Endodermal cell (in vitro differentiated cells): ENCODE data around the gene ARGLU1. TPM values are rescaled to one million over a fixed set of nuclear protein-coding genes. Genes with fewer than 3 reads are reported as not detected.

Experiments
- DNase-seq: peaks from one replicate; pipeline ENCODE4 v3.0.0-alpha.2; 2017
- H3K27ac ChIP-seq: 2 replicates; pipeline ENCODE4 v1.5.1; 2013; ENCODE audit warnings: mild to moderate bottlenecking, low read depth, low read length, moderate library complexity
- H3K27me3 ChIP-seq: 2 replicates; pipeline ENCODE4 v1.6.1; 2013; ENCODE audit warnings: mild to moderate bottlenecking, low read length, moderate library complexity; ENCODE audit not compliant: insufficient read depth, control insufficient read depth, poor library complexity, severe bottlenecking
- H3K36me3 ChIP-seq: 2 replicates; pipeline ENCODE4 v1.7.0; 2013; ENCODE audit warnings: mild to moderate bottlenecking, low read length, moderate library complexity; ENCODE audit not compliant: control insufficient read depth, insufficient read depth
- H3K4me1 ChIP-seq: one replicate; pipeline ENCODE4 v1.7.0; 2013; ENCODE audit warnings: low read length; ENCODE audit not compliant: control insufficient read depth, insufficient read depth
- H3K4me3 ChIP-seq: 2 replicates; pipeline ENCODE4 v1.5.1; 2013; ENCODE audit warnings: mild to moderate bottlenecking, low read length, moderate library complexity
- H3K9ac ChIP-seq: 2 replicates; pipeline ENCODE4 v1.6.1; 2013; ENCODE audit warnings: mild to moderate bottlenecking, low read length, moderate library complexity; ENCODE audit not compliant: poor library complexity, severe bottlenecking; ENCODE audit errors: extremely low read depth
- H3K9me3 ChIP-seq: 2 replicates; pipeline ENCODE4 v1.6.1; 2013; ENCODE audit warnings: mild to moderate bottlenecking, low read length, moderate library complexity; ENCODE audit not compliant: control insufficient read depth
- H3K27ac Mint-ChIP-seq: 2 replicates; pipeline ENCODE4 v1.8.0; 2020; ENCODE audit warnings: mixed read lengths
- H3K27me3 Mint-ChIP-seq: 2 replicates; pipeline ENCODE4 v1.8.0; 2021; ENCODE audit warnings: mild to moderate bottlenecking, mixed read lengths; ENCODE audit not compliant: insufficient read depth
- H3K36me3 Mint-ChIP-seq: 2 replicates; pipeline ENCODE4 v1.8.0; 2020; ENCODE audit warnings: low read depth, mixed read lengths
- H3K4me1 Mint-ChIP-seq: 2 replicates; pipeline ENCODE4 v1.8.0; 2020; ENCODE audit warnings: mixed read lengths
- H3K4me3 Mint-ChIP-seq: 2 replicates; pipeline ENCODE4 v1.8.0; 2020; ENCODE audit warnings: mild to moderate bottlenecking, moderate library complexity, mixed read lengths
- H3K9me3 Mint-ChIP-seq: 2 replicates; pipeline ENCODE4 v1.8.0; 2020; ENCODE audit warnings: mild to moderate bottlenecking, mixed read lengths
- WGBS, 2 experiments: methylation state at CpG; one replicate each; pipeline versions ENCODE4 v1.1.5 to v1.1.7; 2013; ENCODE audit warnings: missing lambda C conversion rate in 2 of 2, mixed read lengths in 1 of 2; ENCODE audit not compliant: insufficient coverage in 1 of 2, insufficient read length in 1 of 2; 5-methylcytosine and 5-hydroxymethylcytosine counted together
- total RNA-seq, 2 donors: library from RNA; stranded (reverse); fragmentation: NEBNext Ultra II Directional in 1 of 2; extraction: Animal tissue kit (Norgen Biotek cat#: 25700) in 1 of 2; gene quantifications; 2 replicates in 1 of 2; 3 replicates in 1 of 2; pipeline ENCODE4 v1.2.1, GENCODE V29; 2021
- TF ChIP-seq, protein P1 (sequence below): fragments of 200-600 bp; sonication (generic); conservative IDR thresholded peaks from 2 replicates; pipeline ENCODE4 v1.5.0; 2021; ENCODE audit warnings: antibody characterized with exemption, mild to moderate bottlenecking

The ARGLU1 gene
- total RNA-seq, 2 donors from 2014 or later: 80.6 to 101 TPM

DNA sequence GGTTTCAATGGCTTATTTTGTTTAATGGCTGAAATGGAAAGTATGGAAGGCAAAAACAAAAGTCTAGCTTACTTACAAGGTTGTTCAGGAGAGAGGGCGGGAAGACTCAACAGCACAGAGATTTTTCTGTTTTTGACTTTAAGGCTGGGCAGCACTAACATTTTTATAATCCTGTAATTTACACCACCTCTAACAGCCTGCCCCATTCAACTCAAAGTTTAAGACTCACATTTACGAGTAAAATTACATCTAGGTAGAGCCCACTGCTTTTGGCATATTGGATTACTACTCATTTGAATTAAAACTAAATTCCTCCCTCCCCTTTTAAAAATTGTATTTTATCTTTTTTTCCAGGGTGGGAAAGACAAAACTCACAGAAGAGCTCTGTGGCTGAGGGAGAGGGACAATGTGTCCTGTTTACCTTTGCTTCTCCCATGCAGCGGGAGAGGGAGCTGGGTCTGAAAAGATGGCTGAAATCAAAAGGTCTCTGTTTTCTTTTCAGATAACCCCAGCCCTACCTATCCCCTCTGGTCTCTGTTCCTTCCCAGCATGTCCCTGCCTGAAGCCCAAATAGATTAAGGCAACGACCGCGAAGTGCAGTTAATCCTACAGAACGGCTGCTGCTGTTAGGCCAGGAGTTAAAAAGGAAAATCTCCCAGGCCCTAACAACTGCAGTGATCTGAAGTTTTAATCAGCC is 39.1 kb downstream of the ARGLU1 start:
- Mint-ChIP-seq H3K27ac (peak overlapping the region; percentile 60), H3K36me3 (no peaks in the 10 kb centered on the region), H3K4me3 (no peak overlapping the region), H3K27me3 (peaks cover 78% of the 10 kb centered on the region), H3K4me1 (peaks cover 77% of the 10 kb centered on the region), H3K9me3 (no peaks in the 10 kb centered on the region)
- peak overlapping the region; percentile 89 for H3K27ac ChIP-seq
- peak; percentile 81 for DNase-seq
- TF ChIP-seq, protein P1, sequence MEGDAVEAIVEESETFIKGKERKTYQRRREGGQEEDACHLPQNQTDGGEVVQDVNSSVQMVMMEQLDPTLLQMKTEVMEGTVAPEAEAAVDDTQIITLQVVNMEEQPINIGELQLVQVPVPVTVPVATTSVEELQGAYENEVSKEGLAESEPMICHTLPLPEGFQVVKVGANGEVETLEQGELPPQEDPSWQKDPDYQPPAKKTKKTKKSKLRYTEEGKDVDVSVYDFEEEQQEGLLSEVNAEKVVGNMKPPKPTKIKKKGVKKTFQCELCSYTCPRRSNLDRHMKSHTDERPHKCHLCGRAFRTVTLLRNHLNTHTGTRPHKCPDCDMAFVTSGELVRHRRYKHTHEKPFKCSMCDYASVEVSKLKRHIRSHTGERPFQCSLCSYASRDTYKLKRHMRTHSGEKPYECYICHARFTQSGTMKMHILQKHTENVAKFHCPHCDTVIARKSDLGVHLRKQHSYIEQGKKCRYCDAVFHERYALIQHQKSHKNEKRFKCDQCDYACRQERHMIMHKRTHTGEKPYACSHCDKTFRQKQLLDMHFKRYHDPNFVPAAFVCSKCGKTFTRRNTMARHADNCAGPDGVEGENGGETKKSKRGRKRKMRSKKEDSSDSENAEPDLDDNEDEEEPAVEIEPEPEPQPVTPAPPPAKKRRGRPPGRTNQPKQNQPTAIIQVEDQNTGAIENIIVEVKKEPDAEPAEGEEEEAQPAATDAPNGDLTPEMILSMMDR: no peak
- no peak overlapping the region for H3K9ac ChIP-seq
- peaks cover 50% of the 10 kb centered on the region for H3K4me1 ChIP-seq
- no peak overlapping the region for H3K4me3 ChIP-seq
- WGBS, 2 experiments: 24 to 25% methylated on average over 6 to 7 of the region's 7 CpGs
- H3K9me3 ChIP-seq: no peaks in the 10 kb centered on the region
- peaks cover 46% of the 10 kb centered on the region for H3K27me3 ChIP-seq
- H3K36me3 ChIP-seq: no peaks in the 10 kb centered on the region

DNA sequence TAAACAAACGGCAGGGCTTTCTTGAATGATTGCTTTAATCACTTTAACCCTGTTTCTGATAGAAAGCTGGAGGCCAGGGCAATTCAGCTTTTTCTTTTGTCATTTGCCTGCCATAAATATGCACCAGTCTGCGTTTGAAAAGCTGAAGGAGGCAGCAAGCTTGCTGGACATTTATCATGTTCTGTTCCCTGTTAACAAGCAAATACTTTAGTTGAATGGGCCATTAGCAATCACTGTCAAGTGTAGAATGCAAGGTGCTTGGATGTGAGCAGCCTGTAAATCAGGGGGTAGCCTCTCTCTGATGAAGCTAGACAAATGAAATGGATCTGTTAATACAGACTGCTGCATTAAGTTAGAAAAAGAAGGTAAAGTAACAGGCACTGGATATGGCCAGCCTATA is 40.1 kb downstream of the ARGLU1 start:
- peaks cover 79% of the 10 kb centered on the region for H3K27me3 Mint-ChIP-seq
- H3K36me3 Mint-ChIP-seq: no peaks in the 10 kb centered on the region
- H3K4me1 ChIP-seq: peaks cover 50% of the 10 kb centered on the region

DNA sequence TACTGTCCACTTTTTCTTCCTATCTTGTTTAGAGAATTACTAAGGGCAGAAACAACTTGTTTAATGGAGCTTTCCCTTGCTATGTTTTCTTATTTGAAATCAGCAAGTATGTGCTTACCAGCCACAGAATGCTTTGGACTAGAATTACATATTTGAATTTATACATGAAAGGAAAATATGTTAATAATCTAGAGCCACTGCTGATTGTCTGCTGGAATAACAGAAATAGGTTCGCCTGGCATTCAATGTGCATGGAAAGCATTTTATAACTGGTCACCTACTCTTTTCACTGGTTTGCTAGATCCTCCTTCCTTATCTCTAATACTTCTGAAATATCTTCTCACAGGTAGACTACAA is 40.5 kb downstream of the ARGLU1 start:
- 94 to 100% methylated on average over 1 of the region's 1 CpG for WGBS, 2 experiments
- peak overlapping the region; percentile 89 for H3K27ac ChIP-seq
- no peak overlapping the region for H3K4me3 Mint-ChIP-seq

More for the DNA sequence above, 40.1 kb downstream of the ARGLU1 start:
- Mint-ChIP-seq H3K4me1 (peaks cover 69% of the 10 kb centered on the region), H3K27ac (no peak overlapping the region), H3K4me3 (no peak overlapping the region), H3K9me3 (no peaks in the 10 kb centered on the region)
- Histone ChIP-seq H3K4me3 (peak overlapping the region; percentile 53), H3K9me3 (no peaks in the 10 kb centered on the region), H3K9ac (no peak overlapping the region), H3K27ac (peak overlapping the region; percentile 89), H3K36me3 (no peaks in the 10 kb centered on the region), H3K27me3 (peaks cover 38% of the 10 kb centered on the region)
- TF ChIP-seq, protein P1: no peak
- DNase-seq: no peak
- 0 to 46% methylated on average over 1 to 2 of the region's 2 CpGs for WGBS, 2 experiments

More for the DNA sequence above, 40.5 kb downstream of the ARGLU1 start:
- no peaks in the 10 kb centered on the region for H3K36me3 ChIP-seq
- H3K36me3 Mint-ChIP-seq: no peaks in the 10 kb centered on the region
- TF ChIP-seq, protein P1: no peak
- no peaks in the 10 kb centered on the region for H3K9me3 Mint-ChIP-seq
- peaks cover 65% of the 10 kb centered on the region for H3K4me1 Mint-ChIP-seq
- no peak overlapping the region for H3K27ac Mint-ChIP-seq
- H3K9ac ChIP-seq: no peak overlapping the region
- peaks cover 35% of the 10 kb centered on the region for H3K27me3 ChIP-seq
- H3K9me3 ChIP-seq: no peaks in the 10 kb centered on the region
- H3K27me3 Mint-ChIP-seq: peaks cover 78% of the 10 kb centered on the region
- H3K4me1 ChIP-seq: peaks cover 46% of the 10 kb centered on the region
- DNase-seq: no peak
- peak overlapping the region; percentile 53 for H3K4me3 ChIP-seq
